GM20000 (cell line): Measurements from ENCODE around the gene FBXO21.
A peak's percentile ranks its signal among the peaks of the same experiment; 100 is the strongest.
"Not testable (repeated sequence)": the region's sequence is repeated elsewhere in the genome, so short reads cannot be mapped to it uniquely, and the experiment has no call there.

Experiments
- DNase-seq: peaks from one replicate; pipeline ENCODE4 v3.0.0; 2012; ENCODE audit warnings: low spot score
- TF ChIP-seq, protein P1 (sequence below): IDR thresholded peaks from 2 replicates; pipeline ENCODE4 v1.5.1; 2012; ENCODE audit warnings: mild to moderate bottlenecking, control low read depth; ENCODE audit errors: extremely low read depth, missing control alignments

The FBXO21 gene

DNA sequence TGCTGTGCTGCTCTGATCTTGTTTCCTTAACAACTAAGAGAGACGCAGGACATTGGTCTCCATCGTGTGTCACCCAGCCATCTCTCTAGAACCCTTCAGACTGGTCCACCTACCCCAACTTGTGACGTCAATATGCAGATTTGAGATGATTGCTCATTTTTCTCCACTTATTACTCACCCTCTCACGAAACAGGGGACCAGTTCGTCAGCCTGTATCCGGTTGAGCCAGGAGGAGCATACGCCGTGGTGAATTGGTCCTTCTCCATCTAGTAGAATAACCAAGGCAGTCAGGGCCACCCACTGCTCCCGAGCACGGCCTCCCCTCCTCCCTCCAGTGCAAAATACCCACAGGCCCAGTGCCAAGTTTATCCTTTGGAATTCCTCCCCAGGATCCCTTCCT is 36.2 kb upstream of the FBXO21 start:
- TF ChIP-seq, protein P1, sequence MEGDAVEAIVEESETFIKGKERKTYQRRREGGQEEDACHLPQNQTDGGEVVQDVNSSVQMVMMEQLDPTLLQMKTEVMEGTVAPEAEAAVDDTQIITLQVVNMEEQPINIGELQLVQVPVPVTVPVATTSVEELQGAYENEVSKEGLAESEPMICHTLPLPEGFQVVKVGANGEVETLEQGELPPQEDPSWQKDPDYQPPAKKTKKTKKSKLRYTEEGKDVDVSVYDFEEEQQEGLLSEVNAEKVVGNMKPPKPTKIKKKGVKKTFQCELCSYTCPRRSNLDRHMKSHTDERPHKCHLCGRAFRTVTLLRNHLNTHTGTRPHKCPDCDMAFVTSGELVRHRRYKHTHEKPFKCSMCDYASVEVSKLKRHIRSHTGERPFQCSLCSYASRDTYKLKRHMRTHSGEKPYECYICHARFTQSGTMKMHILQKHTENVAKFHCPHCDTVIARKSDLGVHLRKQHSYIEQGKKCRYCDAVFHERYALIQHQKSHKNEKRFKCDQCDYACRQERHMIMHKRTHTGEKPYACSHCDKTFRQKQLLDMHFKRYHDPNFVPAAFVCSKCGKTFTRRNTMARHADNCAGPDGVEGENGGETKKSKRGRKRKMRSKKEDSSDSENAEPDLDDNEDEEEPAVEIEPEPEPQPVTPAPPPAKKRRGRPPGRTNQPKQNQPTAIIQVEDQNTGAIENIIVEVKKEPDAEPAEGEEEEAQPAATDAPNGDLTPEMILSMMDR = no peak
- DNase-seq = no peak

DNA sequence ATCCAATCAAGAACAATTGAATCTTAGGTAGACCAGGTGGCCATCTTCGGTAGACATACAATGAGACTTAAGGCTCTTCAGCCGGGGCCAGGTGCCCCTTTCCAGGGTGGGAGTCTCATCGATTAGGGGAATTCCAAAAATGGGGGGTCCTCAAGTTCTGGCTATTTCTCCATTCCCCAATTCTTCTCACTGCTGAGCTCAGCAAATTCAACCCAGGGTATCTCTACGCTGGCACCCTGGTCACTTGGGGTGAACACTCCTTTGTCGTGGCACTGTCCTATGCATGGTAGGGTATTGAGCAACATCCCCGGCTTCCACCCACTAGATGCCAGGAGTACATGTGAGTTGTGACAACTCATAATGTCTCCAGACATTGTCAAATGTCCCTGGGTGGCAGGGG is 34.9 kb upstream of the FBXO21 start:
- DNase-seq = no peak
- TF ChIP-seq, protein P1 = no peak

DNA sequence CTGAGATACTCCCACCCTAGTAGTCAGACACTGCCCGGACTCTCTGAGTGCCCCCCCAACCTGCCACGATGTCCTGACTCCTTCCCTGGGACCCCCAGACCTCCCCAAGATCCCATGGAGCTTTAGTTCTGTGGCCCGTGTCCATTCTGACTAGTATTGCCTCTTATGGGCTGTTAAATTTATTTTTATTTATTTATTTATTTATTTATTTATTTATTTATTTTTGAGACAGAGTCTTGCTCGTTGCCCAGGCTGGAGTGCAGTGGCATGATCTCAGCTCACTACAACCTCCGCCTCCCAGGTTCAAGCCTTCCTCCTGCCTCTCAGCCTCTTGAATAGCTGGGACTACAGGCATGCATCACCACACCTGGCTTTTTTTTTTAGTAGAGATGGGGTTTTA is 30.7 kb upstream of the FBXO21 start:
- not testable (repeated sequence) for DNase-seq

DNA sequence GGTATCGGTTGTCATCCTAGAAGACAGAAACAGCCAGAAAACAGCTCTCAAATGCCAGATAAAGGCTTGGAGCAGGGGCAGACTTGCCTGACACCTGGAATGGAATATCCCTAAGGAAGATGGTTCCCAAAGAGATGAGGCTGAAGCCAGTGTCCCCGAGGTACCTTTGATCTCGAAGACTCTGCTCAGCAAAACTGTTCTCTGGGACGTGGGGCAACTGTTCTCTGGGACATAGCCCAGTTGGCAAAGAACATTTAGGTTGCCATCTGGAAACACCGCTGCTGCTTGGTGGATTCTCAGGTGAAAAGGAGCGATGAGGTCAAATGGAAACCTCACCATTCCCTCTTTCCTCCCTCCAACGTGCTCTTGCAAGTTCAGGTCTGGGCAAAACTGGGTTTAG is 27.9 kb upstream of the FBXO21 start:
- TF ChIP-seq, protein P1 = no peak
- no peak for DNase-seq

DNA sequence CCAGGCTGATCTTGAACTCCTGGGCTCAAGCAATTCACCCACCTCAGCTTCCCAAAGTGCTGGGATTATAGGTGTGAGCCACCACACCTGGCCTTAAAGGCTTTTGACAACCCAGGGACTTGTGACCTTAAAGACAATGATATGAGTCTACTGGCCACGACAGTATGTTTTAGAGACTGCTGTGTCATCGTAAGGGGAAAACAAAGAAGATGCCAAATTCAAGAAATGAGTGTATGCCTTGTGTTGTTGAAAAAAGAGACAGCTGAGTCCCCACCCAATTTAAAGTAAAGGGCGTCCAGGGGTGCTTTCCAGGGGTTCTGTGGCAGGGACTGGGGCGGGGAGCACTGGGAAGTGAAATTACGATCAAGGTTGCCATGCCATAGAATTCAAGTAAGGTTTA is 26.4 kb upstream of the FBXO21 start:
- DNase-seq = no peak
- TF ChIP-seq, protein P1 = no peak

DNA sequence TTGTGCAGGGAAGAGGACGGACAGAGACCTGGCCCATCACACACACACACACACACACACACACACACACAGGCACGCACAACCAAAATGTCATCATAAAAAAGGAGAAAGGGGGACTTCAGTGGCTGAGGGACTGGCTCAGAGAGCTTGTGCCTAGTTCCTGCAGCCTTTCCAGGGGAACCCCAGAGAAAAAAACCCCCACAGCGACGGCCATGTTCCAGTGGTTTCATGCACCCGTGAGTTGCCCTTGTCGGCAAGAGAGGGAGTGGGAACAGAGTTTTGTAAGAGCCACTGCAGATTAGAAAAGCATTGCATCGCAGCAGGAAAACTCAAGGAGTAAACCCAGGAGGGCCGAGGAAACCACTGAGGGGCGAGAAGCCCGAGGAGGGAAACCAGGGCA is 24.5 kb upstream of the FBXO21 start:
- no peak for DNase-seq
- TF ChIP-seq, protein P1 = no peak

DNA sequence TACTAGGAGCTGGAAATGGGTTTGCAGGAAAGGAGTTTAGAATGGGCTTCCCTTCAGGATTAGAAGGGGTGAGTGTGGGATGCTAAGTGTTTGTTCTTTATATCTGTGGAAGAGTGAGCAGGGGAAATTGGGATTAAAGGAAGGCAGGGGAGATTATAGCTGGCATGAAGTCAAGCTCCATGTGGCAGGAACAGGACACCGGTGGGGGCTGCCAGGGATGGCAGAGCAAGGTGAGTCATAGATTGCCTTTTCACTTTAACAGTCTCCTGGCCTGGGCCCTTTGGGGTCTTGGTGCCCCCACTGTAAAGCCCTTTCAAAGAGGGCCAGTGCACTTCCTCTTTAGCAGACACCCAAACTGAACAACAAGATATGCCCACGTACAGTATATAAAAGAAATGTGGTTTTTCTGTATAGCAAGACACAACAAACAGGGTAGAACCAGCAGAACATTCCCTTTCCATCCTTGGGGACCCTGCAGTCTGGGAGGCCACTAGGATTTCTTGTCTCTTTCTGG is 23.1 kb upstream of the FBXO21 start:
- no peak for DNase-seq
- TF ChIP-seq, protein P1 = no peak

DNA sequence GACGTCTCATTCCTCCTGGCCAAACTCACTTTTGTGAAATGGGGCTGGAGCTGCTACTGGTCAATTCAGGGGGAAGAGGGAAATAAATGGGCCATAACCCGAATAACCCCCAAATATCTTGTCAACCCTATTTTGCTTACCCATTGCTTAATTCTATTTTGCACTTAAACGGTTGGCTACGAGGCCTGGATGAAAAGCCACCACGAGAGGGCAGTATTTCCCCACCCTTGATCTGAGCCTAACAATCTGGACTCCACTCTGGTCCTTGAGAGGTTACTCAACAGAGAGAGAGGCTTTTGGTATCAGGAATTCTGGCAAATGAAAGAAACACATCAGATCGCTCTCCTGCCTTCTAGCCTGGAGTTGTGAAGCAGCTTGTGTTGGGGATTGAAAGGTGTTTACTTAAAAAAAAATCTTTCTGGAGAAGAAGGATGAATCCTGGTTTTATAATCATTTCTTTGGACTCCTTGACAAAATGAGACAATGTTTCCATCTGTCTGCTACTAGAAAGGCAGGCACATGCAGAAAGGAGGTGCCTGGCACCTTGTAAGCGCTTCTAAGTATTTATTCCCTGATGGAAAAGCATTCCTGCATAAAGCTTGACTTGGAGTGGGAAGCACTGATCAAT is 22.4 kb upstream of the FBXO21 start:
- DNase-seq = peak; percentile 72

More for the DNA sequence above, 22.4 kb upstream of the FBXO21 start:
- TF ChIP-seq, protein P1 = peak; percentile 80
